HCT116 (cell line): ENCODE measurements around the gene TMEM145. TPM values are rescaled to one million over a fixed set of nuclear protein-coding genes. Genes with fewer than 3 reads are reported as not detected.

Source experiments
- ATAC-seq: fragments of 200-7000 bp; cut with Tn5 transposase; 2 replicates; pipeline ENCODE4 v1.9.1; 2020; ENCODE audit warnings: mild to moderate bottlenecking, moderate library complexity
- BruUV-seq: library from RNA; stranded (reverse); fragments of 400-500 nt; replicated peaks from 2 replicates; lab custom pipeline; 2021; lab: Mats Ljungman, UMichigan
- CTCF ChIA-PET: fragments of 300-600 bp; sonication (Branson Sonifier 250); formaldehyde crosslinking; loops from one replicate; lab custom pipeline; 2021; ENCODE audit warnings: antibody characterized with exemption; lab: Charles Lee
- POLR2A ChIA-PET: fragments of 300-600, 350-600 bp; sonication (Branson Sonifier 250); formaldehyde crosslinking; loops from one replicate; lab custom pipeline; 2021; ENCODE audit warnings: antibody characterized with exemption; lab: Charles Lee
- RAD21 ChIA-PET, 2 experiments: fragments of 300-600 bp; sonication (Branson Sonifier 250); formaldehyde crosslinking; loops; one replicate each; lab custom pipeline; 2023; ENCODE audit warnings: low total read pairs in 2 of 2; ENCODE audit not compliant: uncharacterized antibody in 2 of 2, unreplicated experiment in 2 of 2, low non-redundant PET in 1 of 2; lab: Charles Lee
- DNase-seq: peaks from one replicate; pipeline ENCODE4 v3.0.0-alpha.2; 2010; ENCODE audit warnings: low read depth, low spot score
- H2AFZ ChIP-seq: fragments of 200-600 bp; shearing (Covaris generic), sonication (generic); 2 replicates; pipeline ENCODE4 v1.6.1; 2017; ENCODE audit warnings: low read depth, mixed run types, mixed read lengths, antibody characterized with exemption, low read length; ENCODE audit not compliant: poor library complexity, severe bottlenecking
- H3K27ac ChIP-seq: 2 replicates; pipeline ENCODE4 v1.5.1; 2012; ENCODE audit warnings: low read depth, low read length
- H3K27me3 ChIP-seq: fragments of 200-600 bp; sonication (generic); 2 replicates; pipeline ENCODE4 v1.6.1; 2016; ENCODE audit warnings: mixed run types, low read length, mixed read lengths; ENCODE audit not compliant: insufficient read depth
- H3K36me3 ChIP-seq, 2 experiments: fragments of 200-500 bp in 1 of 2; fragments of 200-600 bp in 1 of 2; sonication (Bioruptor generic) in 1 of 2; sonication (generic) in 1 of 2; 2 replicates each; pipeline versions ENCODE4 v1.5.1 to v1.6.1; 2014 to 2016; ENCODE audit warnings: low read length in 2 of 2, inconsistent platforms in 1 of 2, mixed read lengths in 1 of 2, mixed run types in 1 of 2; ENCODE audit not compliant: insufficient read depth in 2 of 2, control insufficient read depth in 1 of 2
- H3K4me1 ChIP-seq, 2 experiments: fragments of 200-600 bp in 1 of 2; sonication (generic) in 1 of 2; 2 replicates each; pipeline versions ENCODE4 v1.5.1 to v1.6.1; 2012 to 2017; ENCODE audit warnings: low read length in 2 of 2, inconsistent platforms in 1 of 2, mild to moderate bottlenecking in 1 of 2, mixed read lengths in 1 of 2, mixed run types in 1 of 2, moderate library complexity in 1 of 2; ENCODE audit not compliant: insufficient read depth in 2 of 2, control insufficient read depth in 1 of 2
- H3K4me2 ChIP-seq: fragments of 200-600 bp; sonication (generic); 2 replicates; pipeline ENCODE4 v1.6.1; 2017; ENCODE audit warnings: mixed run types, low read length, mixed read lengths
- H3K4me3 ChIP-seq, 2 experiments: fragments of 200-600 bp in 1 of 2; sonication (generic) in 1 of 2; replicated peaks in 1 of 2; 2 replicates each; pipeline ENCODE4 v1.5.1; 2011 to 2016; ENCODE audit warnings: low read length in 2 of 2, control low read depth in 1 of 2, low read depth in 1 of 2, mild to moderate bottlenecking in 1 of 2, mixed read lengths in 1 of 2, mixed run types in 1 of 2
- H3K79me2 ChIP-seq: fragments of 200-600 bp; sonication (generic); 2 replicates; pipeline ENCODE4 v1.6.1; 2017; ENCODE audit warnings: mild to moderate bottlenecking, mixed run types, low read length, moderate library complexity, mixed read lengths; ENCODE audit not compliant: insufficient read depth
- H3K9ac ChIP-seq: fragments of 200-600 bp; sonication (generic); 2 replicates; pipeline ENCODE4 v1.6.1; 2016; ENCODE audit warnings: low read length, mixed read lengths
- H3K9me2 ChIP-seq: fragments of 200-600 bp; sonication (generic), shearing (Covaris generic); 2 replicates; pipeline ENCODE4 v1.6.1; 2017; ENCODE audit warnings: mixed run types, mild to moderate bottlenecking, moderate library complexity; ENCODE audit not compliant: insufficient read depth
- H3K9me3 ChIP-seq, 2 experiments: fragments of 200-500 bp in 1 of 2; fragments of 200-600 bp in 1 of 2; sonication (Bioruptor generic) in 1 of 2; sonication (generic) in 1 of 2; 2 replicates each; pipeline ENCODE4 v1.6.1; 2014 to 2017; ENCODE audit warnings: low read length in 2 of 2, mixed read lengths in 2 of 2, inconsistent platforms in 1 of 2, low read depth in 1 of 2, mild to moderate bottlenecking in 1 of 2, mixed run types in 1 of 2, moderate library complexity in 1 of 2; ENCODE audit not compliant: control insufficient read depth in 1 of 2, insufficient read depth in 1 of 2
- H4K20me1 ChIP-seq: fragments of 200-600 bp; sonication (generic), shearing (Covaris generic); 2 replicates; pipeline ENCODE4 v1.6.1; 2017; ENCODE audit warnings: mixed run types, mild to moderate bottlenecking, moderate library complexity; ENCODE audit not compliant: insufficient read depth
- CBX3 ChIP-seq: IDR thresholded peaks from 2 replicates; pipeline ENCODE4 v1.6.1; 2012; ENCODE audit warnings: low read depth
- CEBPB ChIP-seq: IDR thresholded peaks from 2 replicates; pipeline ENCODE4 v1.6.1; 2012; ENCODE audit warnings: low read depth
- ELF1 ChIP-seq: IDR thresholded peaks from 2 replicates; pipeline ENCODE4 v1.6.1; 2012; ENCODE audit warnings: low read depth, borderline replicate concordance
- EZH2 ChIP-seq: fragments of 200-600 bp; sonication (generic); IDR thresholded peaks from 2 replicates; pipeline ENCODE4 v1.6.1; 2017; ENCODE audit warnings: antibody characterized with exemption, mixed run types
- EZH2phosphoT487 ChIP-seq: fragments of 200-600 bp; IDR thresholded peaks from 2 replicates; pipeline ENCODE4 v1.6.1; 2018; ENCODE audit warnings: antibody characterized with exemption, borderline replicate concordance
- POLR2AphosphoS5 ChIP-seq: IDR thresholded peaks from 2 replicates; pipeline ENCODE4 v1.6.1; 2011; ENCODE audit warnings: mild to moderate bottlenecking, low read depth, low read length, moderate library complexity
- SRF ChIP-seq: IDR thresholded peaks from 2 replicates; pipeline ENCODE4 v1.6.1; 2012; ENCODE audit warnings: low read depth
- YY1 ChIP-seq: IDR thresholded peaks from 2 replicates; pipeline ENCODE4 v1.6.1; 2011; ENCODE audit warnings: low read length, low read depth, moderate library complexity, mild to moderate bottlenecking; ENCODE audit not compliant: insufficient replicate concordance; ENCODE audit errors: extremely low read depth
- intact Hi-C: fragments of 100-400 bp; cut with micrococcal nuclease; formaldehyde crosslinking; loops from 2 replicates; pipeline ENCODE4 v1.10.0; 2022
- total RNA-seq: library from RNA; stranded (reverse); gene quantifications from one replicate; pipeline ENCODE4 v1.2.1, GENCODE V29; 2021; ENCODE audit not compliant: unreplicated experiment
- TF ChIP-seq, protein P1 (sequence below): IDR thresholded peaks from 2 replicates; pipeline ENCODE4 v1.6.1; 2012
- TF ChIP-seq, protein P2 (sequence below): IDR thresholded peaks from 2 replicates; pipeline ENCODE4 v1.6.1; 2011; ENCODE audit warnings: mild to moderate bottlenecking, low read length, moderate library complexity; ENCODE audit not compliant: insufficient replicate concordance; ENCODE audit errors: extremely low read depth

TMEM145 gene
- total RNA-seq, 1 experiment from 2014 or later: 7.2 TPM

DNA sequence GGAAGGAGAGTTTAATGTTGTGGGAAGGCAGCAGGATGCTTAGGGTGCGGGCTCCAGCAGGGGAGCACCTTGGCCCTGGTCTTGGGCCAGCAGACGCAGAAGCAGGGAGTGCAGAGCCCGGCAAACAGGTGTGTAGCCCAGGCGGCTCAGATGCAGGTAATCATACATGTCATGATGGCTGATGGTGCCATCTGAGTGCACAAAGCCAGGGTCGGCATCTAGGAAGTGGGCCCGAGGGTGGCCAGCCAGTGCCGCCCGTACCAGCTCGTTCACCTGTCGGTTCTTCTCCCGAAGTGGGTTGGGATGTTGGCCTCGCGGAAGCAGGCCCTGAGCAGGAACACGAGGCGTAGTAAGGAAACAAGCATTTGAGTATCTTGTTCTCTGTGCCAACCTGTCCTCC lies 16.1 kb upstream of the TMEM145 start:
- H3K27ac ChIP-seq: no peak overlapping the region
- H3K9ac ChIP-seq: no peak overlapping the region
- no peak for ATAC-seq
- DNase-seq: no peak
- no peak overlapping the region for H3K4me2 ChIP-seq
- ChIA-PET RAD21 (no interaction called here), POLR2A (interaction anchor here (0.6 kb wide), 1 partner anchor 67 kb away, joined by 3 read pairs; no protein-coding TSS in a partner anchor), CTCF (interaction anchor here (1.0 to 3.0 kb wide), 4 partner anchors 17 to 164 kb away, joined by 3 to 26 read pairs (median 5); partner anchors contain the start of gene POU2F2)
- no peaks in the 10 kb centered on the region for H4K20me1 ChIP-seq
- H3K79me2 ChIP-seq: peaks cover 10% of the 10 kb centered on the region; the same call in 1 of the 2 replicates
- peaks cover 4 to 8% of the 10 kb centered on the region in 2 experiments; a peak in 3 of 4 replicates for H3K36me3 ChIP-seq
- H3K9me2 ChIP-seq: no peaks in the 10 kb centered on the region
- H3K4me1 ChIP-seq: peaks cover 19 to 24% of the 10 kb centered on the region in 2 experiments
- BruUV-seq: no TSS peak
- H3K27me3 ChIP-seq: no peaks in the 10 kb centered on the region
- intact Hi-C loops: loop anchor here (2.0 kb wide), 1 partner anchor 50 kb away; no protein-coding TSS in a partner anchor
- H3K9me3 ChIP-seq: no peaks in the 10 kb centered on the region
- H3K4me3 ChIP-seq: no peak overlapping the region
- H2AFZ ChIP-seq: no peak overlapping the region
- no peak for TF ChIP-seq CBX3
- TF ChIP-seq EZH2phosphoT487: no peak
- TF ChIP-seq, protein P1, sequence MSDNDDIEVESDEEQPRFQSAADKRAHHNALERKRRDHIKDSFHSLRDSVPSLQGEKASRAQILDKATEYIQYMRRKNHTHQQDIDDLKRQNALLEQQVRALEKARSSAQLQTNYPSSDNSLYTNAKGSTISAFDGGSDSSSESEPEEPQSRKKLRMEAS: no peak
- no peak for TF ChIP-seq EZH2
- no peak for TF ChIP-seq YY1
- TF ChIP-seq SRF: no peak
- no peak for TF ChIP-seq POLR2AphosphoS5
- TF ChIP-seq ELF1: no peak
- TF ChIP-seq CEBPB: no peak
- TF ChIP-seq, protein P2, sequence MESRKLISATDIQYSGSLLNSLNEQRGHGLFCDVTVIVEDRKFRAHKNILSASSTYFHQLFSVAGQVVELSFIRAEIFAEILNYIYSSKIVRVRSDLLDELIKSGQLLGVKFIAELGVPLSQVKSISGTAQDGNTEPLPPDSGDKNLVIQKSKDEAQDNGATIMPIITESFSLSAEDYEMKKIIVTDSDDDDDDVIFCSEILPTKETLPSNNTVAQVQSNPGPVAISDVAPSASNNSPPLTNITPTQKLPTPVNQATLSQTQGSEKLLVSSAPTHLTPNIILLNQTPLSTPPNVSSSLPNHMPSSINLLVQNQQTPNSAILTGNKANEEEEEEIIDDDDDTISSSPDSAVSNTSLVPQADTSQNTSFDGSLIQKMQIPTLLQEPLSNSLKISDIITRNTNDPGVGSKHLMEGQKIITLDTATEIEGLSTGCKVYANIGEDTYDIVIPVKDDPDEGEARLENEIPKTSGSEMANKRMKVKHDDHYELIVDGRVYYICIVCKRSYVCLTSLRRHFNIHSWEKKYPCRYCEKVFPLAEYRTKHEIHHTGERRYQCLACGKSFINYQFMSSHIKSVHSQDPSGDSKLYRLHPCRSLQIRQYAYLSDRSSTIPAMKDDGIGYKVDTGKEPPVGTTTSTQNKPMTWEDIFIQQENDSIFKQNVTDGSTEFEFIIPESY: no peak
